A549 (cell line): Measurements from ENCODE around the gene NOTCH3.

ENCODE experiments used
- CTCF ChIP-seq: fragments of >200 bp; sonication (Bioruptor Twin); formaldehyde crosslinking; IDR thresholded peaks from 3 replicates; pipeline ENCODE4 v1.5.1; 2016
- EP300 ChIP-seq, 2 experiments: fragments of >200 bp; sonication (Bioruptor Twin); formaldehyde crosslinking; IDR thresholded peaks; 2 replicates in 1 of 2; 3 replicates in 1 of 2; pipeline ENCODE4 v1.6.1; 2016 to 2017
- JUN ChIP-seq, 2 experiments: fragments of >200 bp; sonication (Bioruptor Twin); formaldehyde crosslinking; IDR thresholded peaks; 2 replicates in 1 of 2; 3 replicates in 1 of 2; pipeline ENCODE4 v1.6.1; 2016 to 2017
- PHF8 ChIP-seq: fragments of 200-600 bp; sonication (generic); IDR thresholded peaks from 2 replicates; pipeline ENCODE4 v1.6.1; 2016; ENCODE audit warnings: low read depth, mild to moderate bottlenecking, antibody characterized with exemption, moderate library complexity, borderline replicate concordance
- POLR2A ChIP-seq: IDR thresholded peaks from 2 replicates; pipeline ENCODE4 v1.6.1; 2012; ENCODE audit warnings: mild to moderate bottlenecking, low read length
- TP53 ChIP-seq: fragments of 250-450 bp; sonication (Bioruptor Pico); IDR thresholded peaks from 2 replicates; pipeline ENCODE4 v1.5.0; 2021; ENCODE audit warnings: mild to moderate bottlenecking, moderate library complexity
- ZSCAN20 ChIP-seq: fragments of 250-450 bp; sonication (Bioruptor Pico); IDR thresholded peaks from 2 replicates; pipeline ENCODE4 v1.8.0; 2022; ENCODE audit warnings: mild to moderate bottlenecking, moderate library complexity

DNA sequence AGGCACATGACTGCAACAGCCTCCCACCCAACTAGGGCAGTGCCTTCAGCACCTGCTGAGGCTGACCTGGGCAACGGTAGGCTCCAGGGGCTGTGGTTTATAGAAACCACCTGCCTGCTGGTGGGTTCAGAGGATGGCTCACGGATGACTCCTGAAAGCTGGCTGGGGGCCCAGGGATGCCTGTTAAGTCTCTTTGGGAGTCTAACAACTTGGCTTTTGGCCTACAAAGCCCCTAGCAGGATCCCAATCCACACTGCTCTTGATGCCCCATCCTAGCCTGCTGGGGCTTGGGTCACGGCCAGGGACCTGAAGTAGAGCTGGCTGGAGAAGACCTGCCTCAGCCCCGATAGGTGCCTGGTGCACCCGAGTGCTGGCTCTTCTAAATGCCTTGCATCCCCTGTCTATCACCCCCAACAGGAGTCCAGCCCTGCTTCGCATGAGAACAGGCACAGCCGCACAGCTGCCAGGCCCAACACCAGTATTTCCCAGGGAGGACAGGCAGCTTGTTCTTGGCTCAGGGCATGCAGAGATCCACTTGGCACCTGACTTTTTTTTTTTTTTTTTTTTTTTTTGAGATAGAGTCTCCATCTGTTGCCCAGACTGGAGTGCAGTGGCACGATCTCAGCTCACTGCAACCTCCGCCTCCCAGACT lies 40.6 kb upstream of the NOTCH3 start:
- TF ChIP-seq EP300 (IDR thresholded peaks at IDR 0.05) (no peak), CTCF (no peak), TP53 (CRISPR knock-in tag) (no peak), PHF8 (no peak), ZSCAN20 (no peak), JUN (IDR thresholded peaks at IDR 0.05) (no peak), POLR2A (no peak)
